ENCODE data around the gene TFB2M.
"Not testable (repeated sequence)": the region's sequence is repeated elsewhere in the genome, so short reads cannot be mapped to it uniquely, and the experiment has no call there.

The TFB2M gene, protein sequence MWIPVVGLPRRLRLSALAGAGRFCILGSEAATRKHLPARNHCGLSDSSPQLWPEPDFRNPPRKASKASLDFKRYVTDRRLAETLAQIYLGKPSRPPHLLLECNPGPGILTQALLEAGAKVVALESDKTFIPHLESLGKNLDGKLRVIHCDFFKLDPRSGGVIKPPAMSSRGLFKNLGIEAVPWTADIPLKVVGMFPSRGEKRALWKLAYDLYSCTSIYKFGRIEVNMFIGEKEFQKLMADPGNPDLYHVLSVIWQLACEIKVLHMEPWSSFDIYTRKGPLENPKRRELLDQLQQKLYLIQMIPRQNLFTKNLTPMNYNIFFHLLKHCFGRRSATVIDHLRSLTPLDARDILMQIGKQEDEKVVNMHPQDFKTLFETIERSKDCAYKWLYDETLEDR

DNA sequence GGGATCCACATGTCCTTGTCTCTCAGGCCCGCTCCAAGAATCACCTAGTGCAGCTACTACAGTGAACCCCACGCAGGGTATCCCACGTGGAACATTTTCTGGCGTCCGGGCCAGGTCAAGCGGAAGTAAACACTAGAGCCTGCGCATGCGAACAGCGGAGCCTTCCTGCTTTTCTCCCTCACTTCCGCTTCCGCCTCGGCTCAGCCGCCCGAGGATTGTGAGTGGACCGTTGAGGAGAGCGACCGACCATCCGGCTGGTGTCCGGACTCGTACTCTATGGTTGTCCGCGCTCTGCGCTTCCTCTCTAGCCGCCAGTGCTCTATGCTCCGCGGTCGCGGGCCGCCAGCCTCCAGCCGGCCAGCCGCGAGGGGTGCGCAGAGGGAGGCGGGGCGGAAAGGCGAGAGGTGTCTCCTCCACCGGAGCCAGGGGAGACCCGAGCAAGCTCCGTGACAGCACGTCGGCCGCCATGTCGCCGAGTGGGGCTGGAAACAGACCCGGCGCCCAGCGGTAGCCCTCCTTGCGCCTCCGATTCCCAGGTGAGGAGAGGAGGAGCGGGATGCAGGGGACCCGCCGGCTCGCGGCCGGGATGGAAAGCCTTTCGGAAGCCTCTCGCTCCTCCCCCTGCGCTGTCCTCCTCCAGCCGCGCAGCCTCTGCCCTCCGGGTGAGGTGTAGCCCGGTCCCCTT lies at the start of gene TFB2M, which contains the start of gene CNST:
TFB2M (minus strand) TSS at position 134 of the 685 bp plus-strand sequence; CDS start at position 11, 123 bp downstream.
CNST (plus strand) TSS at position 329 of the 685 bp plus-strand sequence. CDS start 25,107 bp downstream, outside the sequence.
- Histone ChIP-seq H3K9me3 (no peaks in the 10 kb centered on the region), H4K20me1 (peaks cover 31% of the 10 kb centered on the region; the same call in 1 of the 2 replicates), H3K4me1 (peaks cover 59% of the 10 kb centered on the region), H3K4me3 (peak within 1 kb of the TSS; percentile 99), H3K9ac (peak within 1 kb of the TSS; percentile 95), H3K4me2 (peak within 1 kb of the TSS; percentile 97), H3K27me3 (no peaks in the 10 kb centered on the region), H3K27ac (peak within 1 kb of the TSS; percentile 89), H3K36me3 (peaks cover 18% of the 10 kb centered on the region)
- no peak for TF ChIP-seq Cebpa-rat (IDR thresholded peaks at IDR 0.05)

DNA sequence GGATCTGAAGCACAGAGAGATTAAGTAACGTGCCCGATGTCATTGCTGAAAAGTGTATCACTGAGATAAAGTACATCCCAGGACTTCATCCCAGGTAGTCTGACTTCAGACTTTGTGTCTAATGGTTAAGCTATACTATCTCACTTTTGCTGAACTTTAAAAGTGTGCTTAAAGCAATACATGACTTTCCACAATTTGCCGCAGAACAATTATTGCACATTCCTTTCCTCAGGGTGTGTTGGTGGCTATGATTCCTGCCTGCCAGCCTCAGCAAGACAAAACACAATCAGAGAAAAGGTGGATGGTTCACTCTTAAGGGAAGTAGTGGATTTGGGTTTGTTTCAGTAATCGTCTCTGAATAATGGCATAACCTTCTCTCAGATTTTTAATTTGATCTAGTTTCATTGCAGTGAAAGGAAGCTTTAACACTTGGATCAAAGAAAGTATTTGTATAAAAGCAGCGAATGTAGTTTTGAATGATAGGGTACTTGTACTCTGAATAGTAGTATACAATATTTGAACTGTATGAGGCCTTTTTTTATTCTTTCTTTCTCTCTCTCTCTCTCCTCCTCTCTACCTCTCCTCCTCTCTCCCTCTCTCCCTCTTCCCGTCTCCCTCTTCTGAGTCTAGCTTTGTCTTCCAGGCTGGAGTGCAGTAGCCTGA lies 47.2 kb upstream of the TFB2M start:
- Histone ChIP-seq H3K27me3 (no peaks in the 10 kb centered on the region), H3K27ac (no peak overlapping the region)

DNA sequence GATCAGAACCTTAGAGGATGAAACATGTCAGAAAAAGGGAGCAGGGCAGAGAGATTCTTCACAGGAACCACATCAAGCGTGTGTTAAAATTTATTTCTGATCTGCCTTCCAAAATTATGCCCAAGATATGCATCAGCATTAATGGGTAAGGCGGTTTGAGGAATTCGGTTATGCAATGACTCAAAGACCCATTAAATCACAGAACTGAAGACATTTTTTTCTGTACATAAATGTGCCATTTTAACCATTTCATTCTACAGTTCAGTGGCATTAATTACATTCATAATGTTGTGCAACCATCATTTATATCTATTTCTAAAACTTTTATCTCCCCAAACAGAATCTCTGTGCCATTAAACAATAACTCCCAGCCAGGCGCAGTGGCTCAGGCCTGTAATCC lies 43.6 kb upstream of the TFB2M start:
- H4K20me1 ChIP-seq = peaks cover 29% of the 10 kb centered on the region; the same call in 1 of the 2 replicates
- peak overlapping the region; percentile 40; the same call in 1 of the 2 replicates for H3K4me2 ChIP-seq
- H3K9ac ChIP-seq = no peak overlapping the region
- H3K27me3 ChIP-seq = no peaks in the 10 kb centered on the region
- peaks cover 25% of the 10 kb centered on the region for H3K4me1 ChIP-seq
- peaks cover 39% of the 10 kb centered on the region for H3K9me3 ChIP-seq
- H3K4me3 ChIP-seq = no peak overlapping the region
- no peak overlapping the region for H3K27ac ChIP-seq
- TF ChIP-seq Cebpa-rat (IDR thresholded peaks at IDR 0.05) = no peak
- peaks cover 47% of the 10 kb centered on the region for H3K36me3 ChIP-seq

More for the DNA sequence above, 47.2 kb upstream of the TFB2M start:
- Histone ChIP-seq H3K36me3 (peaks cover 33% of the 10 kb centered on the region; the same call in 1 of the 2 replicates), H3K4me3 (no peak overlapping the region), H4K20me1 (peaks cover 34% of the 10 kb centered on the region; the same call in 1 of the 2 replicates), H3K4me2 (no peak overlapping the region), H3K9me3 (peaks cover 10% of the 10 kb centered on the region), H3K9ac (no peak overlapping the region), H3K4me1 (peaks cover 25% of the 10 kb centered on the region)
- TF ChIP-seq Cebpa-rat (IDR thresholded peaks at IDR 0.05) = no peak

DNA sequence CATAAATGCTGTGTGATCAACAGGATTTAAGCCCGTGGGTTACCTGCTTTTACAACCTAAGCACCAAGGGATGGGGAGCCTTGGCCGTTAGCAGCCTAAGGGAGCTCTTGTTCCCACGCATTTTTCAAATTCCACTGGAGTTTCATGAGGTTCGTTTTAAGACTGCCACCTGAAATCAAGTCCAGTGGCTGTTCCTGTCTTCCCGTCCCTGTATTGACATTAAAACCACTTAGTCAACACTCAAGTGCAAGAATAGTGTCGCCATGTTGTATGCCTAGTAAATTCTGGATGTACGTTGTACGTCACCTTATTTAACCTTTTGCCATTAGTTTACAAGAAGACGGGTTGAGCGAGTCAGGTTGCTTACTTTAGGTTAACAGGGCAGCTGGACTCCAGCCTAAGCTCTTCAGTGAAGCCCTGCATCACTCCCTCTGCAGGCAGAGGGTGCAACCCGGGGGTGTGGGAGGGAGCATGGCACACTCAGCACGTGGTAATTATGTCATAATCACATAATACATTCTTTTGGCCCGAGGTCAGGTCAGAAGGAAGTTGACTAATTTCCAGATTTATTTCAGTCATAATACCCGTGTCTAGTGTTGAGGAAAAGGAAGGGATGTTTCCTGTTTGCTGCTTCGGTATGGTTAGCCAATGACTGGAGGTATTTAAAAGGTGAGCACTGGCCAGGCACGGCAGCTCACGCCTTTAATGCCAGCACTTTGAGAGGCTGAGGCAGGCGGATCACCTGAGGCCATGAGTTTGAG lies 42.7 kb upstream of the TFB2M start:
- H3K4me1 ChIP-seq = peaks cover 25% of the 10 kb centered on the region
- no peak overlapping the region for H3K4me3 ChIP-seq
- no peak for TF ChIP-seq Cebpa-rat (IDR thresholded peaks at IDR 0.05)
- peaks cover 54% of the 10 kb centered on the region for H3K36me3 ChIP-seq
- peaks cover 29% of the 10 kb centered on the region; the same call in 1 of the 2 replicates for H4K20me1 ChIP-seq
- H3K27ac ChIP-seq = no peak overlapping the region
- no peak overlapping the region for H3K9ac ChIP-seq
- H3K4me2 ChIP-seq = peak overlapping the region; percentile 58
- H3K27me3 ChIP-seq = no peaks in the 10 kb centered on the region
- H3K9me3 ChIP-seq = peaks cover 47% of the 10 kb centered on the region

DNA sequence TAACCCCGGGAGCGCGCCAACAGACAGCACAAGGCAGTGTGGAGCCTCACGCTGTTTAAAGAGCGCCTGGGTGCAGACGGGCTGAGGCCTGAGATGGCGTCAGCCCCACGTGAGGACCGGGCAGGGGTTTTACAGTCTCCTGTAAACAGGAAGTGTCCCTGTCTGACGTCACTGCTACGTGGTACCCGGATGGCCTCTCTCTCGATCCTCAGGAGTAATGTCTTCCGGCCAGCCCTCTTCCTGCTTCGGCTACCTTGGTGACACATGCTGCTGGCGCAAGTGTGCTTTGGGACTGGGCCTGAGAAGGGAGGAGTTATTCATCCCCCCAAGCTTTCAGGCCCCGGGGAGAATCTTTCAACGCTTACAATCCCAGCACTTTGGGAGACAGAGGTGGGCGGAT lies 41.4 kb upstream of the TFB2M start:
- Histone ChIP-seq H3K27me3 (no peaks in the 10 kb centered on the region), H3K9ac (no peak overlapping the region), H3K27ac (no peak overlapping the region), H3K9me3 (peaks cover 59% of the 10 kb centered on the region), H3K36me3 (peaks cover 58% of the 10 kb centered on the region), H3K4me2 (no peak overlapping the region), H3K4me1 (peaks cover 25% of the 10 kb centered on the region), H4K20me1 (peaks cover 22% of the 10 kb centered on the region; the same call in 1 of the 2 replicates), H3K4me3 (no peak overlapping the region)
- no peak for TF ChIP-seq Cebpa-rat (IDR thresholded peaks at IDR 0.05)

DNA sequence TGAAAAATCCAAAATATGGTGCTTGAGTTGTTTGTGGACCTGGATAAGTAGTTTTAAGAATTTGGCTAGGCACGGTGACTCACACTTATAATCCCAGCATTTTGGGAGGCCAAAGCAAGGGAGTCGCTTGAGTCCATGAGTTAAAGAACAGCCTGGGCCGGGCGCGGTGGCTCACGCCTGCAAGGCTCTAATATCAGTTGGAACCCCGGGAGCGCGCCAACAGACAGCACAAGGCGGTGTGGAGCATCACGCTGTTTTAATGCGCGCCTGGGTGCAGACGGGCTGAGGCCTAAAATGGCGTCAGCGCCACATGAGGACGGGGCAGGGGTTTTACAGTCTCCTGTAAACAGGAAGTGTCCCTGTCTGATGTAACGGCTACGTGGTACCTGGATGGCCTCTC lies 39.2 kb upstream of the TFB2M start:
- H3K27me3 ChIP-seq, H3K27ac ChIP-seq, H3K4me2 ChIP-seq, H4K20me1 ChIP-seq, H3K9ac ChIP-seq, H3K4me3 ChIP-seq: not testable (repeated sequence)
- peaks cover 64% of the 10 kb centered on the region for H3K9me3 ChIP-seq
- peaks cover 68% of the 10 kb centered on the region for H3K36me3 ChIP-seq
- peaks cover 19% of the 10 kb centered on the region for H3K4me1 ChIP-seq

DNA sequence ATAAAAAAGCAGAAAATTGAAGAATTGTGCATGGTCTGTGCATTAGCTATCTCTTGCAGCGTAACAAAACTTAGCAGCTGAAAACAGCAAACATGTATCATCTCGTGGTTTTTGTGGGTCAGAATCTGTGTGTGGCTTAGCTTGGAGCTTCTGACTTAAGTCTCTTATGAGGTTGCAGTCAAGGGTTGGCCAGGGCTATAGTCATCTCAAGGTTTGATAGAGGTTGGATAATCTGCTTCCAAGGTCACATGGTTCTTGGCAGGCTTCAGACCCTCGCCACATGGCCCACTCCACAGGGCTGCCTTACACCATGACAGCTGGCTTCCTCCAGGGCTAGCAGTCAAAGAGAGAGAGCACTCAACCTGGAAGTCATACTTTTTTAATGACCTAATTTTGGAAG lies 36.1 kb upstream of the TFB2M start:
- no peak for TF ChIP-seq Cebpa-rat (IDR thresholded peaks at IDR 0.05)
- Histone ChIP-seq H3K4me3 (no peak overlapping the region), H3K4me2 (no peak overlapping the region), H3K27me3 (no peaks in the 10 kb centered on the region), H4K20me1 (peaks cover 4% of the 10 kb centered on the region; the same call in 1 of the 2 replicates), H3K9me3 (peaks cover 48% of the 10 kb centered on the region), H3K4me1 (no peaks in the 10 kb centered on the region), H3K36me3 (peaks cover 65% of the 10 kb centered on the region), H3K9ac (no peak overlapping the region), H3K27ac (no peak overlapping the region)

DNA sequence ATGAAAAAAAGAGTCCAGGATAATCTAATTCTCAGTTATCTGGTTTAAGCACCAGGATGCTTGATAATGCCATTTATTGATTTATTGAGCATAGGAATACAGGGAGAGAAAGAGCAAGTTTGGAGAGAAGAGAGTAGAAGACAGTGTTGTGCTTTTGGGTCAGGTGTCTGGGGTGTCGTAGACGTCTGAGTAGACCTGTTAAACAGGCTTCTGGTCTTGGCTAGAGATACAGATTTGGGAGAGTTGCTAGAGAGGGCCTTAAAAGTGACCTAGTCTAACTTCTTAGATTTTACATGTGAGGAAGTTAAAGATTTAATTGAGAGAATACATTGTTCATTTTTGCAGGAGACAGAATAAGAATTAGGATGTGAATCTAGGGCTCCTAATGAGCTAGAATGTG lies 34.5 kb upstream of the TFB2M start:
- H3K4me1 ChIP-seq = no peaks in the 10 kb centered on the region
- no peak overlapping the region for H3K4me3 ChIP-seq
- H3K27me3 ChIP-seq = no peaks in the 10 kb centered on the region
- no peak overlapping the region for H3K4me2 ChIP-seq
- H3K9ac ChIP-seq = no peak overlapping the region
- H4K20me1 ChIP-seq = peaks cover 4% of the 10 kb centered on the region; the same call in 1 of the 2 replicates
- TF ChIP-seq Cebpa-rat (IDR thresholded peaks at IDR 0.05) = no peak
- H3K27ac ChIP-seq = no peak overlapping the region
- H3K9me3 ChIP-seq = peaks cover 51% of the 10 kb centered on the region
- peaks cover 78% of the 10 kb centered on the region for H3K36me3 ChIP-seq

DNA sequence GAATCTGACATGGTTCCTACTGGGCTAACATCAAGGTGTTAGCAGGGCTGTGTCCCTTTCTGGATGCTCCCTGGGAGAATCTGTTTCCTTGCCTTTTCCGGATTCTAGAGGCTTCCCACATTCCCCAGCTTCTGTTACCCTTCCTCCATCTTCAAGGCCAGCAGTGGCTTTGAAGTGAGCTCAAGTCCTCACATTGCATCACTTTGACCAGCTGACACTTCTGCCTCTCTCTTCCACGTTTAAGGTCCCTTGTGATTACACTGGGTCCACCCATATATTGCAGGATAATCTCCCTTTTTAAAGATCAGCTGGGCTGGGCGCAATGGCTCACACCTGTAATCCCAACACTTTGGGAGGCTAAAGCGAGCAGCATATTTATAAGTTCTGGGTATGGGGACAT lies 33.3 kb upstream of the TFB2M start:
- H4K20me1 ChIP-seq = peaks cover 4% of the 10 kb centered on the region; the same call in 1 of the 2 replicates
- H3K27ac ChIP-seq = no peak overlapping the region
- H3K27me3 ChIP-seq = no peaks in the 10 kb centered on the region
- no peaks in the 10 kb centered on the region for H3K4me1 ChIP-seq
- no peak overlapping the region for H3K4me2 ChIP-seq
- no peak overlapping the region for H3K9ac ChIP-seq
- no peak overlapping the region for H3K4me3 ChIP-seq
- H3K9me3 ChIP-seq = peaks cover 39% of the 10 kb centered on the region
- TF ChIP-seq Cebpa-rat (IDR thresholded peaks at IDR 0.05) = no peak
- peaks cover 78% of the 10 kb centered on the region for H3K36me3 ChIP-seq

Measured in BLaER1 (cell line).